GM12878 (cell line): ENCODE data around the gene POLR2L.

ENCODE experiments used
- CBX5 ChIP-seq: sonication (generic); IDR thresholded peaks from 2 replicates; pipeline ENCODE4 v1.6.1; 2016; ENCODE audit warnings: low read depth, moderate library complexity, mild to moderate bottlenecking, inconsistent platforms
- NRF1 ChIP-seq: conservative IDR thresholded peaks from 2 replicates; pipeline ENCODE4 v1.6.1; 2011; ENCODE audit warnings: mild to moderate bottlenecking, low read depth, low read length, improper control_type of control experiment
- POU2F2 ChIP-seq: IDR thresholded peaks from 3 replicates; pipeline ENCODE4 v1.6.1; 2011; ENCODE audit warnings: low read depth, mild to moderate bottlenecking, low read length, borderline replicate concordance
- TAF1 ChIP-seq: IDR thresholded peaks from 2 replicates; pipeline ENCODE4 v1.6.1; 2011; ENCODE audit warnings: mild to moderate bottlenecking, low read depth, low read length, borderline replicate concordance
- USF2 ChIP-seq: IDR thresholded peaks from 2 replicates; pipeline ENCODE4 v1.6.1; 2011; ENCODE audit warnings: low read depth, low read length, improper control_type of control experiment, borderline replicate concordance
- TF ChIP-seq, protein P1 (sequence below), 3 experiments: IDR thresholded peaks in 2 of 3; conservative IDR thresholded peaks in 1 of 3; 2 replicates each; pipeline ENCODE4 v1.5.1; 2011; ENCODE audit warnings: low read depth in 3 of 3, low read length in 3 of 3, mild to moderate bottlenecking in 3 of 3, control low read depth in 2 of 3, moderate library complexity in 2 of 3, inconsistent platforms in 1 of 3, mixed read lengths in 1 of 3; ENCODE audit not compliant: control insufficient read depth in 2 of 3, insufficient read depth in 1 of 3; ENCODE audit errors: extremely low read depth in 1 of 3

DNA sequence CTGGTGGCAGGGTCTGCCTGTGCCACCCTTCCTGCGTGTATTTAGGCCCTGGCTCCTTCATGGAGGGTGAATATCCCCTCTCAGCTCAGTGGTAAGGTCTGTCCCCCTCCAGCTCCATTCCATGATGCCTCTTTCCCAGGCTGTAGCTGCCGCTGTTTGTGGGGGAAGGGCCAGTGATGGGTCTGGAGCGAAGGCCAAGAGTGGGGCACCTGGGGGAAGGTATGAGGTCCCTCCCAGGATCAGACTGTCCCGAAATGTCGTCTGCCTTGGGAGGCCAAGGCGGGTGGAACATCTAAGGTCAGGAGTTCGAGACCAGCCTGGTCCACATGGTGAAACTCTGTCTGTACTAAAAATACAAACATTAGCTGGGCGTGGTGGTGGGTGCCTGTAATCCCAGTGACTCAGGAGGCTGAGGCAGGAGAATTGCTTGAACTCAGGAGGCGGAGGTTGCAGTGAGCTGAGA is 8.4 kb downstream of the POLR2L start:
- TF ChIP-seq, protein P1, sequence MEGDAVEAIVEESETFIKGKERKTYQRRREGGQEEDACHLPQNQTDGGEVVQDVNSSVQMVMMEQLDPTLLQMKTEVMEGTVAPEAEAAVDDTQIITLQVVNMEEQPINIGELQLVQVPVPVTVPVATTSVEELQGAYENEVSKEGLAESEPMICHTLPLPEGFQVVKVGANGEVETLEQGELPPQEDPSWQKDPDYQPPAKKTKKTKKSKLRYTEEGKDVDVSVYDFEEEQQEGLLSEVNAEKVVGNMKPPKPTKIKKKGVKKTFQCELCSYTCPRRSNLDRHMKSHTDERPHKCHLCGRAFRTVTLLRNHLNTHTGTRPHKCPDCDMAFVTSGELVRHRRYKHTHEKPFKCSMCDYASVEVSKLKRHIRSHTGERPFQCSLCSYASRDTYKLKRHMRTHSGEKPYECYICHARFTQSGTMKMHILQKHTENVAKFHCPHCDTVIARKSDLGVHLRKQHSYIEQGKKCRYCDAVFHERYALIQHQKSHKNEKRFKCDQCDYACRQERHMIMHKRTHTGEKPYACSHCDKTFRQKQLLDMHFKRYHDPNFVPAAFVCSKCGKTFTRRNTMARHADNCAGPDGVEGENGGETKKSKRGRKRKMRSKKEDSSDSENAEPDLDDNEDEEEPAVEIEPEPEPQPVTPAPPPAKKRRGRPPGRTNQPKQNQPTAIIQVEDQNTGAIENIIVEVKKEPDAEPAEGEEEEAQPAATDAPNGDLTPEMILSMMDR (IDR thresholded peaks at IDR 0.05 in 2 of 3, conservative IDR thresholded peaks at IDR 0.05 in 1 of 3; ENCODE audit: control insufficient read depth in 2 of 3, extremely low read depth in 1 of 3, insufficient read depth in 1 of 3, low read depth in 3 of 3, low read length in 3 of 3), result no peak
- TF ChIP-seq USF2 (no peak), CBX5 (no peak), POU2F2 (no peak), NRF1 (no peak), TAF1 (no peak)
